Lung (tissue), 12 donors: ENCODE data around the gene UVSSA. TPM values are rescaled to one million over a fixed set of nuclear protein-coding genes. Genes with fewer than 3 reads are reported as not detected.

Experiments
- ATAC-seq: fragments of 200-7000 bp; cut with Tn5 transposase; one replicate; pipeline ENCODE4 v1.9.1; 2020; ENCODE audit warnings: moderate number of reproducible peaks; ENCODE audit not compliant: insufficient read depth, low FRiP score
- DNase-seq, 3 donors: peaks; one replicate each; pipeline ENCODE4 v3.0.0-alpha.2; 2013 to 2017
- H3K27ac ChIP-seq, 2 donors: one replicate each; pipeline ENCODE4 v1.5.1; 2013; ENCODE audit warnings: mild to moderate bottlenecking in 2 of 2, moderate library complexity in 2 of 2, control low read depth in 1 of 2, inconsistent platforms in 1 of 2, low read depth in 1 of 2, low read length in 1 of 2
- H3K27me3 ChIP-seq, 3 donors: one replicate each; pipeline ENCODE4 v1.5.1; 2013; ENCODE audit warnings: low read length in 2 of 3; ENCODE audit not compliant: control insufficient read depth in 3 of 3, insufficient read depth in 3 of 3
- H3K36me3 ChIP-seq, 4 donors: one replicate each; pipeline ENCODE4 v1.5.1; 2013; ENCODE audit warnings: low read length in 4 of 4, mild to moderate bottlenecking in 1 of 4, moderate library complexity in 1 of 4; ENCODE audit not compliant: control insufficient read depth in 4 of 4, insufficient read depth in 4 of 4
- H3K4me1 ChIP-seq, 5 donors: one replicate each; pipeline ENCODE4 v1.5.1; 2013; ENCODE audit warnings: low read length in 5 of 5, mild to moderate bottlenecking in 2 of 5, moderate library complexity in 1 of 5; ENCODE audit not compliant: control insufficient read depth in 5 of 5, insufficient read depth in 5 of 5
- H3K4me3 ChIP-seq: one replicate; pipeline ENCODE4 v1.5.1; 2013; ENCODE audit warnings: mild to moderate bottlenecking, control low read depth, moderate library complexity
- H3K9ac ChIP-seq, 2 donors: one replicate each; pipeline ENCODE4 v1.5.1; 2013; ENCODE audit warnings: low read length in 2 of 2, control low read depth in 1 of 2; ENCODE audit not compliant: insufficient read depth in 1 of 2
- H3K9me3 ChIP-seq, 4 donors: one replicate each; pipeline ENCODE4 v1.5.1; 2013; ENCODE audit warnings: low read length in 3 of 4, mild to moderate bottlenecking in 1 of 4, moderate library complexity in 1 of 4; ENCODE audit not compliant: control insufficient read depth in 4 of 4, insufficient read depth in 3 of 4
- WGBS, 2 donors: extraction: QIAGEN DNeasy Blood & Tissue Kit; methylation state at CpG; one replicate each; pipeline ENCODE4 v1.1.7; 2013; 5-methylcytosine and 5-hydroxymethylcytosine counted together
- polyA plus RNA-seq, 2 donors: library from polyadenylated mRNA; stranded (reverse); fragments of 200-250 nt; gene quantifications; one replicate each; pipeline ENCODE4 v1.2.1, GENCODE V29; 2013
- total RNA-seq, 2 donors: library from RNA; depleted of rRNA in 1 of 2; stranded (reverse); fragments of >200 nt in 1 of 2; gene quantifications; one replicate each; pipeline ENCODE4 v1.2.1, GENCODE V29; 2014 to 2021
- TF ChIP-seq, protein P1 (sequence below): IDR thresholded peaks from 2 replicates; pipeline ENCODE4 v1.5.1; 2012; ENCODE audit warnings: mild to moderate bottlenecking; ENCODE audit errors: control extremely low read depth, extremely low read depth
- donor health status: control.
- donor health status: control.
- donor health status: Bipolar disorder and iron deficiency.
- donor health status: healthy.
- donor health status: DM: yes; HTN: yes; CAD: no.

The UVSSA gene
- total and polyA plus RNA-seq, 4 donors: 9.8 to 50.9 (median 17.7) TPM

DNA sequence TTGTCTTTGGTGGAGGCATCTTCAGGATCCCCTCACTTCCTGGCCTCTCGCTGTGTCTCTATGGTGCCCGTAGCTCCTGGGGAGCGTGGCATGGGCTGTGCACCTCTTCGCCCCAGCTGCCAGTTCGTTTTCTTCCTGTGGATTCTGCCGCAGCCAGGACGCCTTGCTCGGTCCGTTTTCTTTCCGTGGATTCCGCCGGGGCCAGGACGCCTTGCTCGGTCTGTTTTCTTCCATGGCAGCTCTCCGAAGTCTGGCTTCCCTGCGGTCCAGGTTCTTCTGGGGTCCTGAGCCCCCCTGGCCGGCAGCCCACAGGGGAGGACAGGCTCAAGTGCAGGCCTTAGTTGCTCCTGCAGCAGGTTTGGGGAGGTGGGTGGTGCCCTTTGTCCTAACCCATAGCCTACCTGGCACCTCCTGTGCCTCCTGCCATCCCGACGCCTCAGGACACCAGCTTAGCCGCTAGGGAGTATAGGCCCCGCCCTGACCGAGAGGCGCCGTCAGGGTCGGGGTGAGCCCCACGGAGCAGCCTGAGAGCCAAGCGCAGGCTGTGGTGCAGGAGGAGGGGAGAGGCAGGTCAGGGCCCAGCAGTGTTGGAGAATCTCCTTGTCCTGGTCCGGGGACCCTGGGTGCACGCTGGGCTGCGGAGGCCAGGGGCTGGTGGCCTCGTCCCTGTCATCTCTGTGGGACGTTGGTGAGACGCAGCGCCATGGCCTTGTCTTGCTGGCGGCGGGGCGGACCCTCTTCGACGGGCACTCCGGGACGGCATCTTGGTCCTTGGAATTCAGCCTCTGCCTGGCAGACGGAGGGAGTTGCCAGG, 27.1 kb downstream of the UVSSA start:
- H3K36me3 ChIP-seq: peaks cover 0 to 48% (median 4%) of the 10 kb centered on the region in 4 donors
- no peak overlapping the region for H3K27ac ChIP-seq
- TF ChIP-seq, protein P1, sequence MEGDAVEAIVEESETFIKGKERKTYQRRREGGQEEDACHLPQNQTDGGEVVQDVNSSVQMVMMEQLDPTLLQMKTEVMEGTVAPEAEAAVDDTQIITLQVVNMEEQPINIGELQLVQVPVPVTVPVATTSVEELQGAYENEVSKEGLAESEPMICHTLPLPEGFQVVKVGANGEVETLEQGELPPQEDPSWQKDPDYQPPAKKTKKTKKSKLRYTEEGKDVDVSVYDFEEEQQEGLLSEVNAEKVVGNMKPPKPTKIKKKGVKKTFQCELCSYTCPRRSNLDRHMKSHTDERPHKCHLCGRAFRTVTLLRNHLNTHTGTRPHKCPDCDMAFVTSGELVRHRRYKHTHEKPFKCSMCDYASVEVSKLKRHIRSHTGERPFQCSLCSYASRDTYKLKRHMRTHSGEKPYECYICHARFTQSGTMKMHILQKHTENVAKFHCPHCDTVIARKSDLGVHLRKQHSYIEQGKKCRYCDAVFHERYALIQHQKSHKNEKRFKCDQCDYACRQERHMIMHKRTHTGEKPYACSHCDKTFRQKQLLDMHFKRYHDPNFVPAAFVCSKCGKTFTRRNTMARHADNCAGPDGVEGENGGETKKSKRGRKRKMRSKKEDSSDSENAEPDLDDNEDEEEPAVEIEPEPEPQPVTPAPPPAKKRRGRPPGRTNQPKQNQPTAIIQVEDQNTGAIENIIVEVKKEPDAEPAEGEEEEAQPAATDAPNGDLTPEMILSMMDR: no peak
- no peaks in the 10 kb centered on the region for H3K27me3 ChIP-seq
- ATAC-seq: no peak
- H3K4me3 ChIP-seq: no peak overlapping the region
- no peak for DNase-seq
- 95 to 98% methylated on average over 42 of the region's 42 CpGs for WGBS, 2 donors
- no peaks in the 10 kb centered on the region for H3K9me3 ChIP-seq
- no peaks in the 10 kb centered on the region for H3K4me1 ChIP-seq
- no peak overlapping the region for H3K9ac ChIP-seq

DNA sequence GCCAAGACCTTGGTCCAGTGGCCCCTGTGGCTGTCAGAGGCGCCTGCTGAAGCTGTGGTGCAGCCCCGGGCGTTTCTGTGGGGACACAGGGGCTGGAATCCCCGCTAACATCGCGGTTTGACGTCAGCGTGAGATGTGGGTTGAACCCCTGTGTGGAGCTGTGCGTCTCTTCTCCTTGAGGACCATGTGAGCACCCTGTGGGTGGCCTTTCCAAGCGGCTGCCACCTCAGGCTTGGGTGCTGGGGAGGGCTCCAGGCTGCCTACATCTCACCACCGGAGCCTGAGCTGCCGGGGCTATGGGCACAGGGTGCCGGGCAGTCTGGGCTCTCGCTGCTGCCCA, 27.7 kb downstream of the UVSSA start:
- TF ChIP-seq, protein P1: no peak
- no peak overlapping the region for H3K27ac ChIP-seq
- no peak overlapping the region for H3K4me3 ChIP-seq
- no peak overlapping the region for H3K9ac ChIP-seq
- no peaks in the 10 kb centered on the region for H3K4me1 ChIP-seq
- WGBS, 2 donors: 94 to 98% methylated on average over 13 to 14 of the region's 14 CpGs
- ATAC-seq: no peak
- peaks cover 0 to 48% (median 4%) of the 10 kb centered on the region in 4 donors for H3K36me3 ChIP-seq
- DNase-seq: no peak
- no peaks in the 10 kb centered on the region for H3K27me3 ChIP-seq
- no peaks in the 10 kb centered on the region for H3K9me3 ChIP-seq

DNA sequence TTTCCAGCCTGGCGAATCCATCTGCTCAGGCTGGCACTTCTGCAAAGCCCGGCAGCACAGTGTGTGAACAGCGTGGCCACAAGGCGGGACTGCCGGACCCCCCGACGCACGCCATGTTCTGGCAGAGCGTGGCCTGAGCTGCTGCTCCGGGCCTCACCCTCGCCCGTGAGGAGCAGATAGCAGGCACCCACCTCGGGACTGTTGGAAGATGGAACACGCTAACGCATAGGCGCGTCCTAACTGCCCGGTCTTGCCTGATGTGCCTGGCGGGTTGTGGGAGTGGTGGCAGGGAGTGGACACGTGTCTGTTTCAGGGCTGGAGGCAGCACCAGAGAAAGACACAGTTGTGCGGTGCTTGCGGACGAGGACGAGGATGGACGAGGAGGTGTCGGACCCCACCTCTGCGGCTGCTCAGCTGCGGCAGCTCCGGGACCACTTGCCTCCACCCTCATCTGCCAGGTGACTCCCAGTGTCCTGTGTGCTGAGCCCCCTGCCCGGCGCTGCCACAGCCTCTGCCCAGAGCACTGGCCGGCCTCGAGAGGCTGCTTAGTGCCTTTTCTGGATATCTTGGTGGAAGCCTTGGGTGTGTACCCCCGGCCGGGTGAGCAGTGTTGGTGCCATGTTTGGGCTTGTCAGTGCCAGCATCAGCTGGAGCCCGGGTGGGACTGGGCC, 28.2 kb downstream of the UVSSA start:
- Histone ChIP-seq H3K4me3 (no peak overlapping the region), H3K27me3 (no peaks in the 10 kb centered on the region), H3K9me3 (no peaks in the 10 kb centered on the region), H3K9ac (no peak overlapping the region), H3K27ac (no peak overlapping the region), H3K36me3 (peaks cover 0 to 50% (median 4%) of the 10 kb centered on the region in 4 donors), H3K4me1 (no peaks in the 10 kb centered on the region)
- TF ChIP-seq, protein P1: no peak
- 96 to 99% methylated on average over 36 of the region's 36 CpGs for WGBS, 2 donors
- ATAC-seq (no peak), DNase-seq (no peak)
